HepG2 (cell line): Measurements from ENCODE around the gene FAM118B. TPM values are rescaled to one million over a fixed set of nuclear protein-coding genes. Genes with fewer than 3 reads are reported as not detected.

Experiments
- CREBL2 ChIP-seq: sonication (generic); formaldehyde crosslinking; IDR thresholded peaks from 2 replicates; pipeline ENCODE4 v1.8.1; 2023; ENCODE audit warnings: missing genetic modification reagents, mild to moderate bottlenecking, borderline replicate concordance
- GABPA ChIP-seq, 2 experiments: IDR thresholded peaks; 2 replicates each; pipeline ENCODE4 v1.6.1; 2011 to 2016; ENCODE audit warnings: low read depth in 2 of 2, low read length in 1 of 2, missing biosample characterization in 1 of 2, missing genetic modification characterization in 1 of 2
- HDAC1 ChIP-seq: sonication (generic); formaldehyde crosslinking; IDR thresholded peaks from 2 replicates; pipeline ENCODE4 v1.5.1; 2020; ENCODE audit warnings: mild to moderate bottlenecking, missing genetic modification reagents
- HNF4A ChIP-seq: sonication (generic); formaldehyde crosslinking; IDR thresholded peaks from 2 replicates; pipeline ENCODE4 v1.4.0; 2020; ENCODE audit warnings: missing genetic modification reagents
- KDM4B ChIP-seq: sonication (generic); formaldehyde crosslinking; IDR thresholded peaks from 2 replicates; pipeline ENCODE4 v1.4.0; 2020; ENCODE audit warnings: missing genetic modification reagents
- KLF9 ChIP-seq: IDR thresholded peaks from 2 replicates; pipeline ENCODE4 v1.6.1; 2016; ENCODE audit warnings: low read depth
- NR2F1 ChIP-seq, 2 experiments: fragments of 450-650 bp in 1 of 2; formaldehyde crosslinking in 1 of 2; IDR thresholded peaks; 2 replicates each; pipeline versions ENCODE4 v1.5.0 to v1.6.1; 2016 to 2020; ENCODE audit warnings: mild to moderate bottlenecking in 1 of 2, missing compliant biosample characterization in 1 of 2, missing genetic modification reagents in 1 of 2, moderate library complexity in 1 of 2
- RBFOX2 ChIP-seq: fragments of 200-400 bp; formaldehyde crosslinking; IDR thresholded peaks from 2 replicates; pipeline ENCODE4 v1.6.1; 2017; ENCODE audit warnings: low read depth, mild to moderate bottlenecking, low read length
- RXRA ChIP-seq: sonication (generic); formaldehyde crosslinking; IDR thresholded peaks from 2 replicates; pipeline ENCODE4 v1.5.1; 2020; ENCODE audit warnings: missing genetic modification reagents
- SNAPC2 ChIP-seq: sonication (generic); formaldehyde crosslinking; IDR thresholded peaks from 2 replicates; pipeline ENCODE4 v1.8.1; 2022; ENCODE audit warnings: mild to moderate bottlenecking, missing genetic modification reagents
- SOX6 ChIP-seq, 2 experiments: fragments of 450-650 bp in 1 of 2; sonication (generic) in 1 of 2; formaldehyde crosslinking in 1 of 2; IDR thresholded peaks; 2 replicates each; pipeline versions ENCODE4 v1.4.0 to v1.6.1; 2017 to 2020; ENCODE audit warnings: antibody characterized with exemption in 1 of 2, mild to moderate bottlenecking in 1 of 2, missing genetic modification reagents in 1 of 2
- STAT6 ChIP-seq: sonication (generic); formaldehyde crosslinking; IDR thresholded peaks from 2 replicates; pipeline ENCODE4 v1.4.0; 2020; ENCODE audit warnings: missing genetic modification reagents, mild to moderate bottlenecking, borderline replicate concordance
- THAP11 ChIP-seq: IDR thresholded peaks from 2 replicates; pipeline ENCODE4 v1.6.1; 2016; ENCODE audit warnings: missing biosample characterization, missing genetic modification reagents
- TIGD3 ChIP-seq: sonication (generic); formaldehyde crosslinking; IDR thresholded peaks from 2 replicates; pipeline ENCODE4 v1.5.1; 2020; ENCODE audit warnings: mild to moderate bottlenecking, missing genetic modification reagents, borderline replicate concordance
- ZNF20 ChIP-seq: sonication (generic); formaldehyde crosslinking; IDR thresholded peaks from 2 replicates; pipeline ENCODE4 v1.4.0; 2020; ENCODE audit warnings: mild to moderate bottlenecking, moderate library complexity, missing genetic modification reagents
- ZNF350 ChIP-seq: sonication (generic); formaldehyde crosslinking; IDR thresholded peaks from 2 replicates; pipeline ENCODE4 v1.4.0; 2020; ENCODE audit warnings: mild to moderate bottlenecking, low read depth, missing genetic modification reagents, borderline replicate concordance
- ZNF557 ChIP-seq: sonication (generic); formaldehyde crosslinking; IDR thresholded peaks from 2 replicates; pipeline ENCODE4 v1.4.0; 2020; ENCODE audit warnings: missing genetic modification reagents
- ZNF672 ChIP-seq: sonication (generic); formaldehyde crosslinking; IDR thresholded peaks from 2 replicates; pipeline ENCODE4 v1.8.1; 2022; ENCODE audit warnings: missing genetic modification reagents
- ZNF780A ChIP-seq: sonication (generic); formaldehyde crosslinking; IDR thresholded peaks from 2 replicates; pipeline ENCODE4 v1.8.0; 2022; ENCODE audit warnings: mild to moderate bottlenecking, missing genetic modification reagents, moderate library complexity
- ZNF839 ChIP-seq: sonication (generic); formaldehyde crosslinking; IDR thresholded peaks from 2 replicates; pipeline ENCODE4 v1.4.0; 2020; ENCODE audit warnings: missing genetic modification reagents, mild to moderate bottlenecking, borderline replicate concordance
- polyA plus RNA-seq, 8 experiments: library from polyadenylated mRNA; depleted of rRNA in 3 of 8; stranded (reverse) in 7 of 8; unstranded in 1 of 8; fragments of >200 nt; fragmentation: Illumina TruSeq in 4 of 8; extraction: Trizol in 4 of 8; gene quantifications; 2 replicates each; pipeline versions ENCODE4 v1.2.1 to v1.2.3, GENCODE V29; 2011 to 2016; ENCODE audit warnings: low read depth in 4 of 8, missing spikeins in 1 of 8, mixed read lengths in 1 of 8; ENCODE audit not compliant: insufficient read depth in 1 of 8
- total RNA-seq, 5 experiments: library from RNA; depleted of rRNA; stranded (reverse); fragments of >200 nt; fragmentation: Illumina TruSeq; extraction: Trizol; gene quantifications; 2 replicates each; pipeline ENCODE4 v1.2.3, GENCODE V29; 2016; ENCODE audit warnings: low read depth in 1 of 5

The FAM118B gene
- total and polyA plus RNA-seq, 2 of the 13 experiments (the other 11 are each of a cell fraction or from before 2014, with no cell fraction given): 10.2 to 25.7 TPM

- TF ChIP-seq SOX6 (IDR thresholded peaks at IDR 0.05) (no peak), SOX6 (CRISPR knock-in tag; IDR thresholded peaks at IDR 0.05) (peak; percentile 77), KLF9 (peak; percentile 70; the same call in 1 of the 2 replicates), THAP11 (CRISPR knock-in tag) (peak; percentile 68), NR2F1 (CRISPR knock-in tag; IDR thresholded peaks at IDR 0.05) (no peak), HDAC1 (peak; percentile 97), CREBL2 (peak; percentile 85; the same call in 1 of the 2 replicates), HNF4A (CRISPR knock-in tag) (peak; percentile 34), ZNF839 (no peak), ZNF20 (CRISPR knock-in tag) (peak; percentile 75; the same call in 1 of the 2 replicates), SNAPC2 (0 out of 2 replicates have a peak, but pooled peaks have one; percentile 49), RBFOX2 (peak; percentile 99), KDM4B (CRISPR knock-in tag) (no peak), TIGD3 (0 out of 2 replicates have a peak, but pooled peaks have one; percentile 88), ZNF557 (CRISPR knock-in tag) (peak; percentile 89; the same call in 1 of the 2 replicates), ZNF350 (CRISPR knock-in tag) (peak; percentile 81; the same call in 1 of the 2 replicates), GABPA (IDR thresholded peaks at IDR 0.05; ENCODE audit: low read depth, low read length) (no peak), GABPA (CRISPR knock-in tag; IDR thresholded peaks at IDR 0.05; ENCODE audit: low read depth) (0 out of 2 replicates have a peak, but pooled peaks have one; percentile 21), RXRA (peak; percentile 83), ZNF672 (CRISPR knock-in tag) (no peak), STAT6 (CRISPR knock-in tag) (no peak; the same call in 1 of the 2 replicates), ZNF780A (CRISPR knock-in tag) (peak; percentile 86; the same call in 1 of the 2 replicates)
Observed at GRCh38 chr11:126303623-126304456, 92.3 kb downstream of the FAM118B start, which contains the start of gene DCPS (continued).
